Osteoblast (primary cell): ENCODE results near the gene HDAC7. TPM values are rescaled to one million over a fixed set of nuclear protein-coding genes. Genes with fewer than 3 reads are reported as not detected.

Experiments
- DNase-seq: peaks from one replicate; pipeline ENCODE4 v3.0.0; 2011; ENCODE audit warnings: low spot score, mixed read lengths; ENCODE audit not compliant: insufficient read length; ENCODE audit errors: missing footprints
- H2AFZ ChIP-seq: 2 replicates; pipeline ENCODE4 v1.6.0; 2011; ENCODE audit warnings: mild to moderate bottlenecking, low read length
- H3K27ac ChIP-seq: 2 replicates; pipeline ENCODE4 v1.5.1; 2011; ENCODE audit warnings: mild to moderate bottlenecking, low read depth, low read length, moderate library complexity
- H3K27me3 ChIP-seq: 2 replicates; pipeline ENCODE4 v1.6.0; 2012; ENCODE audit warnings: mild to moderate bottlenecking, control low read depth, inconsistent platforms, low read length, moderate library complexity; ENCODE audit not compliant: insufficient read depth
- H3K36me3 ChIP-seq: 2 replicates; pipeline ENCODE4 v1.5.1; 2011; ENCODE audit warnings: mild to moderate bottlenecking, low read length, control low read depth, moderate library complexity; ENCODE audit not compliant: insufficient read depth
- H3K4me1 ChIP-seq: 2 replicates; pipeline ENCODE4 v1.5.1; 2011; ENCODE audit warnings: mild to moderate bottlenecking, low read length, control low read depth, moderate library complexity; ENCODE audit not compliant: insufficient read depth
- H3K4me2 ChIP-seq: 2 replicates; pipeline ENCODE4 v1.6.0; 2011; ENCODE audit warnings: mild to moderate bottlenecking, low read length; ENCODE audit not compliant: insufficient read depth
- H3K4me3 ChIP-seq: fragments of 200-600 bp; sonication (generic); 3 replicates; pipeline ENCODE4 v1.5.1; 2012; ENCODE audit warnings: mild to moderate bottlenecking, low read length, inconsistent platforms; ENCODE audit not compliant: insufficient read depth
- H3K79me2 ChIP-seq: 2 replicates; pipeline ENCODE4 v1.6.0; 2012; ENCODE audit warnings: mild to moderate bottlenecking, low read length, control low read depth, inconsistent platforms; ENCODE audit not compliant: insufficient read depth
- H3K9me3 ChIP-seq: 2 replicates; pipeline ENCODE4 v1.5.1; 2011; ENCODE audit warnings: low read depth, low read length, control low read depth
- H4K20me1 ChIP-seq: 2 replicates; pipeline ENCODE4 v1.6.0; 2012; ENCODE audit warnings: mild to moderate bottlenecking, low read length, control low read depth; ENCODE audit not compliant: insufficient read depth
- CTCF ChIP-seq: IDR thresholded peaks from 2 replicates; pipeline ENCODE4 v1.5.1; 2011; ENCODE audit warnings: mild to moderate bottlenecking, low read depth, low read length, moderate library complexity; ENCODE audit errors: extremely low read depth
- total RNA-seq: library from RNA; depleted of rRNA; stranded (reverse); fragments of >200 nt; gene quantifications from 2 replicates; pipeline ENCODE4 v1.2.3, GENCODE V29; 2012

Gene HDAC7
- total RNA-seq, 1 donor, result 41.3 TPM

DNA sequence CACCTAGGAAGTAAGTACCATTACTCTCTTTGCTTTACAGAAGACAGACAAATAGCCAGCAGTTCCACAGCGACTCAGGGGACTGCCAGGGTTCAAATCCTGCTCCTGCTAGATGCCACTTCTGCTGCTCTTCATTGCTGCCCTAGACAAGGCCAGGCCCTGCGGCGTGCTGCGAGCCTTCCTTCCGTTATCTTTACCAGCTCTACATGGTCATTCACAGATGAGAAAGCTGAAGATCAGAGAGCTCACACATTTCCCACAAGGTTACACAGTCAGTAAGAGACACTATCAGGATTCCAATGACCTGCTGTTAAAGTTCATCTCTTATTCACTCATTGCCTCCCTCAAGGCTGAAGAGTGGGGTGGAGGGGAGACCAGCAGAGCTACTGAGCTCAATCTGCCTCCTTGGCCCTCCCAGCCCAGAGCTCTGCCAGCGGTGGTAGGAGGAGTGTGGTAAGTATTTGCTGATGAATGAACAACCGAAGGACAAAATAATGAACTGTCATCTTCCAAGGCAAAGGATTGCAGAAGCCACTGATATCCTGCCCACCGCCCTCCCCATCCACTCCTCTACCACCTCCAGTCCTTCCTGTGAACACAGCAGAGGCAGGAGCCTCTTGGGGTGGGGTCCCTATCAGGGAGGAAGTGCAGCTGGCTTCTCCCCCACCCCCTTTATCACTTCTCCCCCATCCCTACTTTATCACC lies 14.6 kb upstream of the HDAC7 start:
- no peaks in the 10 kb centered on the region for H3K36me3 ChIP-seq
- no peaks in the 10 kb centered on the region for H3K27me3 ChIP-seq
- H3K27ac ChIP-seq, result no peak overlapping the region
- no peak overlapping the region for H3K4me3 ChIP-seq
- H3K9me3 ChIP-seq, result no peaks in the 10 kb centered on the region
- peak; percentile 15 for DNase-seq
- no peak for TF ChIP-seq CTCF
- peaks cover under 1% of the 10 kb centered on the region for H3K4me1 ChIP-seq
- H4K20me1 ChIP-seq, result no peaks in the 10 kb centered on the region
- H3K4me2 ChIP-seq, result no peak overlapping the region
- H2AFZ ChIP-seq, result peak overlapping the region; percentile 20
- H3K79me2 ChIP-seq, result no peaks in the 10 kb centered on the region

DNA sequence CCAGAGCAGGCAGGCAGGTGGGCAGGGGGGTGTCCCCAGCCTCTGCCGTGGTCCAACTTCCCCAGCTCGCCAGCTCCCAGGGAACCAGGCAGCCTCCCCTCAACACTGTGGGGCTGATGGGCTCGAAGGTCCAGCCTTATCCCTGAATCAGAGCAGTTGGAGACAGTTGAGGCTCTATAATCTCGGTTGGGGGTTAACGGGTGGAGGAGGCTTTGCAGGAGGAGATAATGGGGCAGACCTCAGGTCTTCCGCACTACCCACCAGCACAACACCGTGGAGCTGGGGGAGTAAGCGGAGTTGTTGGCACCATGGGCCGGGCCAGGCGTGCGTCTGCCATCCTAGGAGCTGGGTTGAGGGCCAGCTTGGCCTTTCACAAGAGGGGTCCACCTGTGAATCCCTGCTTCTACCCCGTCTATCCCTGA lies 13.9 kb upstream of the HDAC7 start:
- Histone ChIP-seq H3K27me3 (no peaks in the 10 kb centered on the region), H3K36me3 (no peaks in the 10 kb centered on the region), H3K4me3 (no peak overlapping the region), H3K27ac (no peak overlapping the region), H2AFZ (no peak overlapping the region), H4K20me1 (no peaks in the 10 kb centered on the region), H3K4me1 (peaks cover 6% of the 10 kb centered on the region), H3K9me3 (no peaks in the 10 kb centered on the region), H3K4me2 (no peak overlapping the region), H3K79me2 (no peaks in the 10 kb centered on the region)
- no peak for TF ChIP-seq CTCF
- DNase-seq, result peak; percentile 30

DNA sequence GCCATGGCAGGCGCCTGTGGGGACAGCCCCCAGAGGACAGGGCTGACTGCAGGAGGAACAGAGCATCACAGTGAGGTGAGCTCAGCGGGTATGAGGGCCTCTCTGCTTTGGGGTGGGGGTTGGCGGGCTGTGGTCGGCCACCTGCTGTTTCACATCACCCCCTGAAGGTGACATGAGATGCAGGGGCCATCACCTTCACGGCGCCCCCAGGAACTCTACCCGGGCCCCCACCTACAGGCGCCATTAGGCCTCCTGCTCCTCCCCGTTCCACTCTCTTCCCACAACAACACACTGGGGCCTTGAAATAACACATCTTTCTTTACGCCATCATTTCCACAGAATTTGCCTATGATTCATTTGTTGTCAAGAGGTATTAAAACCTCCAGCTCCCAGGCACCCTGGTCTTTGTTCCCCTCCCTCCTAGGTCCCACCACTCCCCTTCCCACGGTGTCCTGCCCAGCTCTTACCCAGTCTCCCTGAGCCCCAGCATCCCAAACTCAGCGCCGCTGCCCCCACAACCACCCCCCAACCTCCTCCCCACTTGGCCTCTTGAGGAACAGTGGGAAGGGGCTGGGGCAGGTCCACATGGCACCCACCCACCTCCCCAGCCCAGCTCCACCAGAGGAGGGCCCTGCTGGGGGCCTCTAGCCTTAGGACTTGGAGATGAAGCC lies 12.7 kb upstream of the HDAC7 start:
- DNase-seq, result peak; percentile 90

More for the DNA sequence above, 12.7 kb upstream of the HDAC7 start:
- Histone ChIP-seq H2AFZ (no peak overlapping the region), H3K27ac (no peak overlapping the region), H3K79me2 (no peaks in the 10 kb centered on the region), H3K4me1 (peaks cover 6% of the 10 kb centered on the region), H3K27me3 (no peaks in the 10 kb centered on the region), H3K9me3 (no peaks in the 10 kb centered on the region), H3K4me3 (no peak overlapping the region), H4K20me1 (no peaks in the 10 kb centered on the region), H3K36me3 (no peaks in the 10 kb centered on the region), H3K4me2 (no peak overlapping the region)
- no peak for TF ChIP-seq CTCF
